NCI-H446 treated with DMSO at 0.1 percent for 48 hours (cell line): ENCODE results near the gene PCDH9.
"Not testable (repeated sequence)": the region's sequence is repeated elsewhere in the genome, so short reads cannot be mapped to it uniquely, and the experiment has no call there.

Source experiments
- DNase-seq: peaks from one replicate; lab custom pipeline; 2025; lab: John Stamatoyannopoulos, UW

The PCDH9 gene

GRCh38 chr13:66343224-66343828, 886.8 kb downstream of the PCDH9 start:
- no peak for DNase-seq

- DNase-seq: no peak
Measured at GRCh38 chr13:66341635-66342377, 888.3 kb downstream of the PCDH9 start.

- DNase-seq: no peak
Measured at GRCh38 chr13:66339214-66339613, 890.9 kb downstream of the PCDH9 start.

GRCh38 chr13:66338542-66338941, 891.6 kb downstream of the PCDH9 start:
- no peak for DNase-seq

- no peak for DNase-seq
Measured at GRCh38 chr13:66335626-66336025, 894.5 kb downstream of the PCDH9 start.

- DNase-seq: peak; percentile 7
Measured at GRCh38 chr13:66329988-66330451, 900.1 kb downstream of the PCDH9 start.

GRCh38 chr13:66328476-66328875, 901.7 kb downstream of the PCDH9 start:
- DNase-seq: no peak

GRCh38 chr13:66323745-66324347, 906.3 kb downstream of the PCDH9 start:
- no peak for DNase-seq

- no peak for DNase-seq
Measured at GRCh38 chr13:66322936-66323335, 907.2 kb downstream of the PCDH9 start.

GRCh38 chr13:66322193-66322740, 907.9 kb downstream of the PCDH9 start:
- DNase-seq: no peak

GRCh38 chr13:66314911-66315310, 915.2 kb downstream of the PCDH9 start:
- DNase-seq: no peak

GRCh38 chr13:66313413-66313812, 916.7 kb downstream of the PCDH9 start:
- no peak for DNase-seq

- peak; percentile 38 for DNase-seq
Measured at GRCh38 chr13:66312312-66313087, 917.6 kb downstream of the PCDH9 start.

GRCh38 chr13:66305961-66306617, 924.0 kb downstream of the PCDH9 start:
- DNase-seq: no peak

- no peak for DNase-seq
Measured at GRCh38 chr13:66301482-66301881, 928.7 kb downstream of the PCDH9 start.

- no peak for DNase-seq
Measured at GRCh38 chr13:66301006-66301405, 929.1 kb downstream of the PCDH9 start.

GRCh38 chr13:66296875-66297274, 933.3 kb downstream of the PCDH9 start:
- DNase-seq: no peak

- DNase-seq: no peak
Measured at GRCh38 chr13:66296328-66296727, 933.8 kb downstream of the PCDH9 start.

- DNase-seq: not testable (repeated sequence)
Measured at GRCh38 chr13:66286806-66287205, 943.3 kb downstream of the PCDH9 start.

GRCh38 chr13:66275416-66275815, 954.7 kb downstream of the PCDH9 start:
- no peak for DNase-seq

- no peak for DNase-seq
Measured at GRCh38 chr13:66273011-66273410, 957.1 kb downstream of the PCDH9 start.

- no peak for DNase-seq
Measured at GRCh38 chr13:66266761-66267160, 963.4 kb downstream of the PCDH9 start.
